Body of pancreas (tissue), 4 donors: ENCODE measurements around the gene EGF. TPM values are rescaled to one million over a fixed set of nuclear protein-coding genes. Genes with fewer than 3 reads are reported as not detected.

Experiments
- ATAC-seq: fragments of 150-250 bp; one replicate; pipeline ENCODE4 v1.9.1; 2016
- DNase-seq, 4 donors: peaks; one replicate each; pipeline ENCODE4 v3.0.0-alpha.2; 2019
- H3K27ac ChIP-seq, 4 donors: fragments of 200-600 bp; sonication (generic); 1 replicate in 3 of 4; 2 replicates in 1 of 4; pipeline versions ENCODE4 v1.5.1 to v1.6.1; 2016 to 2019; ENCODE audit warnings: mild to moderate bottlenecking in 1 of 4, mixed read lengths in 1 of 4, moderate library complexity in 1 of 4
- H3K27me3 ChIP-seq, 2 donors: fragments of 200-600 bp; sonication (generic); one replicate each; pipeline ENCODE4 v1.6.0; 2016; ENCODE audit warnings: mild to moderate bottlenecking in 1 of 2
- H3K36me3 ChIP-seq, 2 donors: fragments of 200-600 bp; sonication (generic); replicated peaks in 1 of 2; 2 replicates each; pipeline ENCODE4 v1.5.1; 2016; ENCODE audit warnings: low read depth in 2 of 2; ENCODE audit not compliant: insufficient read depth in 1 of 2
- H3K4me1 ChIP-seq: fragments of 200-600 bp; sonication (generic); one replicate; pipeline ENCODE4 v1.6.0; 2016
- H3K4me3 ChIP-seq, 2 donors: fragments of 200-600 bp; sonication (generic); 1 replicate in 1 of 2; 2 replicates in 1 of 2; pipeline ENCODE4 v1.5.1; 2016 to 2019
- H3K9me3 ChIP-seq, 3 donors: fragments of 200-600 bp; sonication (generic); 1 replicate in 2 of 3; 2 replicates in 1 of 3; pipeline ENCODE4 v1.5.1; 2016
- POLR2A ChIP-seq, 3 donors: fragments of 450-650 bp; IDR thresholded peaks; one replicate each; pipeline ENCODE4 v1.6.1; 2016; ENCODE audit warnings: antibody characterized with exemption in 3 of 3, mild to moderate bottlenecking in 2 of 3
- WGBS, 2 donors: methylation state at CpG; one replicate each; pipeline ENCODE4 v1.1.5; 2017; 5-methylcytosine and 5-hydroxymethylcytosine counted together
- intact Hi-C: fragments of 100-400 bp; cut with DNase I; formaldehyde crosslinking; loops from one replicate; pipeline ENCODE4 v1.15.1; 2023
- small RNA-seq: library from RNA; depleted of rRNA; stranded (forward); fragments of <200 nt; gene quantifications from one replicate; pipeline ENCODE3, GENCODE V24; 2016
- total RNA-seq, 2 donors: library from RNA; depleted of rRNA; stranded (reverse); fragments of >200 nt; gene quantifications; one replicate each; pipeline ENCODE4 v1.1.0, GENCODE V29; 2016
- TF ChIP-seq, protein P1 (sequence below), 7 experiments: fragments of 450-650 bp in 4 of 7; fragments of 200-600 bp in 3 of 7; sonication (generic) in 3 of 7; IDR thresholded peaks; one replicate each; pipeline ENCODE4 v1.5.1; 2016 to 2019; ENCODE audit warnings: antibody characterized with exemption in 7 of 7

The EGF gene
- total RNA-seq, 2 donors from 2014 or later: 44.1 to 51.1 TPM

DNA sequence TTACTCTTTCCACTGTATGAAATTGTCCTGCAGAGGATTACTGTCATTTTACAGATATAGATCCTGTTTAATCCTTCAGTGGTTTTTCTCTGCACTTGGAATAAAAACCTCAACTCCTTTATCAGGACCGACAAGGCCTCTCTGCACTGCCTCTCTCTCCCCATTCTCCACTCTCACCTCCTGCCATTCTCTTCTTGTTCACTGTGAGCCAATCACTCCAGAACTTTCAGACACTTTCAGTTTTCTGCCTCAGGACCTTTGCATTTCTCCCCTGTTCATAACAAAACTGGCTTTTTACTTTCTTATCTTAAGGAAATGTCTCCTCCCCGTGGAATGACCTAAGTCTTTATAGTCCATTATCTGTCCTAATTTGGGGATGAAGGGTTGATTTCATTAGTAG lies 148.4 kb downstream of the EGF start:
- 70 to 75% methylated on average over 2 of the region's 2 CpGs for WGBS, 2 donors
- intact Hi-C loops: no loop called here
- no peak overlapping the region for H3K27ac ChIP-seq

More for the DNA sequence above, 148.4 kb downstream of the EGF start:
- Histone ChIP-seq H3K36me3 (no peaks in the 10 kb centered on the region), H3K4me3 (no peak overlapping the region), H3K9me3 (no peaks in the 10 kb centered on the region), H3K27me3 (no peaks in the 10 kb centered on the region), H3K4me1 (peaks cover 6% of the 10 kb centered on the region)
- TF ChIP-seq, protein P1, sequence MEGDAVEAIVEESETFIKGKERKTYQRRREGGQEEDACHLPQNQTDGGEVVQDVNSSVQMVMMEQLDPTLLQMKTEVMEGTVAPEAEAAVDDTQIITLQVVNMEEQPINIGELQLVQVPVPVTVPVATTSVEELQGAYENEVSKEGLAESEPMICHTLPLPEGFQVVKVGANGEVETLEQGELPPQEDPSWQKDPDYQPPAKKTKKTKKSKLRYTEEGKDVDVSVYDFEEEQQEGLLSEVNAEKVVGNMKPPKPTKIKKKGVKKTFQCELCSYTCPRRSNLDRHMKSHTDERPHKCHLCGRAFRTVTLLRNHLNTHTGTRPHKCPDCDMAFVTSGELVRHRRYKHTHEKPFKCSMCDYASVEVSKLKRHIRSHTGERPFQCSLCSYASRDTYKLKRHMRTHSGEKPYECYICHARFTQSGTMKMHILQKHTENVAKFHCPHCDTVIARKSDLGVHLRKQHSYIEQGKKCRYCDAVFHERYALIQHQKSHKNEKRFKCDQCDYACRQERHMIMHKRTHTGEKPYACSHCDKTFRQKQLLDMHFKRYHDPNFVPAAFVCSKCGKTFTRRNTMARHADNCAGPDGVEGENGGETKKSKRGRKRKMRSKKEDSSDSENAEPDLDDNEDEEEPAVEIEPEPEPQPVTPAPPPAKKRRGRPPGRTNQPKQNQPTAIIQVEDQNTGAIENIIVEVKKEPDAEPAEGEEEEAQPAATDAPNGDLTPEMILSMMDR (IDR thresholded peaks at IDR 0.05): no peak
- TF ChIP-seq POLR2A (IDR thresholded peaks at IDR 0.05): no peak
- ATAC-seq (no peak), DNase-seq (no peak)

Small RNA genes lying within 50 kb of the gene (small RNA-seq; reads per million reads assigned to genes)
- gene RNU6-35P: not detected

Other genes with a start within 250 kb of the EGF start
- 1 to 10 TPM; 8.6 to 9.6 TPM for gene CASP6, start 209.4 kb upstream of the EGF start, total RNA-seq
- gene PLA2G12A, start 182.8 kb upstream of the EGF start, total RNA-seq: 10 to 100 TPM; 17.1 to 18.5 TPM
- gene CFI, start 110.9 kb upstream of the EGF start, total RNA-seq: 10 to 100 TPM; 15.8 to 31.6 TPM
- gene GAR1, start 97.1 kb upstream of the EGF start, total RNA-seq: 1 to 10 TPM; 2.6 to 4.9 TPM
- not detected for gene RRH, start 84.9 kb upstream of the EGF start, total RNA-seq
- gene LRIT3, start 64.8 kb upstream of the EGF start, total RNA-seq: under 1 TPM in 1 of 2 donors, not detected in 1; 0.26 TPM